Measurements from ENCODE around the gene ABCA8.

The ABCA8 gene

DNA sequence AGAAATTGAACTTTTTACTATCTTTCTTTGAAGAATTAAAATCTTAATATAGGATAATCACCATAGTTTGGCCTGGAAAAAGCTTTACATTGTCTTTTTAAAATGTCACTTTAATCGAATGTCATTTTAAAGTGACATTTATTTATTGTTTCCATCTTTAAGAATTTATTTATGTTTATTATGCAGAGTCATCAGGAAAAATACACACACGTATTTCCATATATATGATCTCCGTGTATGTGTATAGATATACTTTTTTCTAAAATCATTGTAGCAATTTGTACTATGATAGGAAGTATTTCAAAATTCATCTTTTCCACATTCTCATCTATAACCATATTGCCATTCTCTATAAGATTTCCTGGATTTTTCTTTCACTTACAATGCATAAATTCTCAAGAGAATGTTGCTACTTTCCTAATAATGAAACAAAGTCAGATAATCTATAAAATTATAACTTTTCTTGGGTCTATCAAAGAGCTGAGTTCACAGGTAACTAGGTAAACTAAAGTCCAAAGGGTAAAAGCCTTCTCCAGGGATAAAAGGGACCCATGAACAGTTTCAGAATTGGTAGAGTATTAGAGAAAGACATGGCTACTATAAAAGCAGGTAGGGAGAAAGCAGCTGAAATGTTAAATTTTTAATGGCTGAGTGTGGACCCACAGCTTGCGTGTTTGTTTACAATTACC lies 11.9 kb downstream of the ABCA8 start:
- in situ Hi-C loops (cut with HindIII; ENCODE audit: low pct_ligation_motif_present, low sequenced_read_pairs) = no loop called here
- TF ChIP-seq, protein P1, sequence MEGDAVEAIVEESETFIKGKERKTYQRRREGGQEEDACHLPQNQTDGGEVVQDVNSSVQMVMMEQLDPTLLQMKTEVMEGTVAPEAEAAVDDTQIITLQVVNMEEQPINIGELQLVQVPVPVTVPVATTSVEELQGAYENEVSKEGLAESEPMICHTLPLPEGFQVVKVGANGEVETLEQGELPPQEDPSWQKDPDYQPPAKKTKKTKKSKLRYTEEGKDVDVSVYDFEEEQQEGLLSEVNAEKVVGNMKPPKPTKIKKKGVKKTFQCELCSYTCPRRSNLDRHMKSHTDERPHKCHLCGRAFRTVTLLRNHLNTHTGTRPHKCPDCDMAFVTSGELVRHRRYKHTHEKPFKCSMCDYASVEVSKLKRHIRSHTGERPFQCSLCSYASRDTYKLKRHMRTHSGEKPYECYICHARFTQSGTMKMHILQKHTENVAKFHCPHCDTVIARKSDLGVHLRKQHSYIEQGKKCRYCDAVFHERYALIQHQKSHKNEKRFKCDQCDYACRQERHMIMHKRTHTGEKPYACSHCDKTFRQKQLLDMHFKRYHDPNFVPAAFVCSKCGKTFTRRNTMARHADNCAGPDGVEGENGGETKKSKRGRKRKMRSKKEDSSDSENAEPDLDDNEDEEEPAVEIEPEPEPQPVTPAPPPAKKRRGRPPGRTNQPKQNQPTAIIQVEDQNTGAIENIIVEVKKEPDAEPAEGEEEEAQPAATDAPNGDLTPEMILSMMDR (IDR thresholded peaks at IDR 0.05; ENCODE audit: low read depth, low read length, missing control alignments) = no peak
- Histone ChIP-seq H3K27me3 (replicated peaks) (no peaks in the 10 kb centered on the region), H3K4me3 (ENCODE audit: low read depth, low read length) (no peak overlapping the region), H3K36me3 (replicated peaks) (peaks cover 4% of the 10 kb centered on the region), H3K27ac (no peak overlapping the region)
- no peak for DNase-seq

DNA sequence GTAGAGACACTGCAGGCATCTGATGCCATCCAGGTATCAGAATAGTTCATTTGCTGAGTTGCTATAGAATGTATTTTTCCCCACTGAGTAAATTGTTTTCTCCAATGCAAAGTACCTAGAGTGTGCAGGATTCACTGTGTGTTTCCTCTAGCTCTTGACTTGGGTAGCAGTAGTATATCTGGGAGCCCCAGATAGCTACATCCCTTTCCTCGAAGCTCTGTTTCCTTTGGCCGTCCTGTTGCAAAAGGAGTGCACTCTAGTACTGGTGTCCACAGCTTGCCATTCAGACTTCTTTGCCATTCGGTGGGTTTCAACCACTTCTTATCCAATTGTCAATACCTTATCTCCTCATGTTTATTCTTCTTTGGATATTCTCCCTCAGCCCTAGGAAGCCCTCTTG lies 12.8 kb downstream of the ABCA8 start:
- Histone ChIP-seq H3K27me3 (replicated peaks) (no peaks in the 10 kb centered on the region), H3K36me3 (replicated peaks) (peaks cover 4% of the 10 kb centered on the region), H3K4me3 (ENCODE audit: low read depth, low read length) (no peak overlapping the region), H3K27ac (no peak overlapping the region)
- in situ Hi-C loops (cut with HindIII; ENCODE audit: low pct_ligation_motif_present, low sequenced_read_pairs) = no loop called here
- DNase-seq = no peak
- TF ChIP-seq, protein P1 (IDR thresholded peaks at IDR 0.05; ENCODE audit: low read depth, low read length, missing control alignments) = no peak

GRCh38 chr17:68941761-68942160 lies 13.4 kb downstream of the ABCA8 start:
- in situ Hi-C loops (cut with HindIII; ENCODE audit: low pct_ligation_motif_present, low sequenced_read_pairs) = no loop called here
- no peak overlapping the region for H3K4me3 ChIP-seq (ENCODE audit: low read depth, low read length)
- no peak overlapping the region for H3K27ac ChIP-seq
- no peak for DNase-seq
- peaks cover 4% of the 10 kb centered on the region for H3K36me3 ChIP-seq (replicated peaks)
- H3K27me3 ChIP-seq (replicated peaks) = no peaks in the 10 kb centered on the region
- TF ChIP-seq, protein P1 (IDR thresholded peaks at IDR 0.05; ENCODE audit: low read depth, low read length, missing control alignments) = no peak

DNA sequence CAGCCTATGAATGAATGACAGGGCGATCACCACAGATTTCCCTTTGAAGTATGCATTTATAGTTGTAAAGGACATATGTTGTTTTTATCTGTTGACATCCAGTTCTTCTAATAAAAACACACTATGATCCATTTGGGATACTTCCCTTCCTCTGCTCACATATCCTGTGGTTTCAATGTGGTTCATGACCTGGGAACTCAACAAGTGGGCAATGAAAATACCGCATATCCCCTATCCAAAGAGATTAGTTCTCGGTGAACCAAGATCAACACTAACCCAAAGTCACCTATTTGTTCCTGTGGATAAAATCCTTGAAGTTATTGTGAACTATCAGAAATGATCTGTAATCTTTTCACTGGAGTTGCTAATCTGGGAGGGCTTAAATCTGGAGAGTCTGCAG lies 16.0 kb downstream of the ABCA8 start:
- H3K27me3 ChIP-seq (replicated peaks) = no peaks in the 10 kb centered on the region
- no peak overlapping the region for H3K4me3 ChIP-seq (ENCODE audit: low read depth, low read length)
- DNase-seq = no peak
- peaks cover 4% of the 10 kb centered on the region for H3K36me3 ChIP-seq (replicated peaks)
- in situ Hi-C loops (cut with HindIII; ENCODE audit: low pct_ligation_motif_present, low sequenced_read_pairs) = no loop called here
- no peak overlapping the region for H3K27ac ChIP-seq
- TF ChIP-seq, protein P1 (IDR thresholded peaks at IDR 0.05; ENCODE audit: low read depth, low read length, missing control alignments) = no peak

- in situ Hi-C loops (cut with HindIII; ENCODE audit: low pct_ligation_motif_present, low sequenced_read_pairs) = no loop called here
- Histone ChIP-seq H3K27ac (no peak overlapping the region), H3K27me3 (replicated peaks) (no peaks in the 10 kb centered on the region), H3K36me3 (replicated peaks) (peaks cover 4% of the 10 kb centered on the region), H3K4me3 (ENCODE audit: low read depth, low read length) (no peak overlapping the region)
- no peak for DNase-seq
- TF ChIP-seq, protein P1 (IDR thresholded peaks at IDR 0.05; ENCODE audit: low read depth, low read length, missing control alignments) = no peak
These were observed 17.2 kb downstream of the ABCA8 start for GRCh38 chr17:68937890-68938514.
